Measurements from ENCODE around the gene NUBP2. TPM values are rescaled to one million over a fixed set of nuclear protein-coding genes. Genes with fewer than 3 reads are reported as not detected.

Gene NUBP2
- total and polyA plus RNA-seq, 4 donors = 28.9 to 80.9 (median 54.1) TPM

DNA sequence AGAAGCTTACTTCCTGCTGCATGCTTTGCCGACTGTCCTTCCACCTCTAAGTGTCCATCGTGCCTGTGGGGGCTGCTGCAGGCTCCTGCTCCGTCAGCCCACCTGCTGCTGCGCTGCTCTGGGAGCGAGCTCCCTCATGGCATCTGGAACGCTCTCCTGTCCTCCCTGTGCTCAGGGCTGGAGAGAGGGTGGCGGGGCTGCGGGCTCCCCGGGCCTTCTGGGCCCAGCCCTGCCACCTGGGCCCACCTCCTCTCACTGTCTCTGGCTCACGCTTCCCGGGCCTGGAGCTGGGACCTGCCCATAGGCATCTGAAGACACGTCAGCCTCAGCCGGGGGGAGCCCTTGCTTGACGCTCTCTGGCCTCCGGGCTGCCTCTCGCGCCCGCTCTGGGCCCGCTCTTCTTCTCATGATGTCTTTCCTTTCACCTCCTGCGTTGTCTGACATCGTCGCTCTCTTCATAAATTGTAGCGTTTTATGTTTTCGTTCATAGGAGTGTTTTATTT lies 38.4 kb upstream of the NUBP2 start:
- Histone ChIP-seq H3K4me1 (ENCODE audit: control insufficient read depth in 4 of 4, insufficient read depth in 4 of 4, low read length in 3 of 4) (no peaks in the 10 kb centered on the region), H3K36me3 (ENCODE audit: control insufficient read depth in 4 of 4, insufficient read depth in 3 of 4, low read depth in 1 of 4, low read length in 3 of 4) (peaks cover 6 to 62% (median 22%) of the 10 kb centered on the region in 4 donors), H3K9ac (ENCODE audit: low read depth in 1 of 2, low read length in 2 of 2) (no peak overlapping the region), H3K27me3 (ENCODE audit: control insufficient read depth in 4 of 4, insufficient read depth in 4 of 4, low read length in 3 of 4) (no peaks in the 10 kb centered on the region), H3K9me3 (ENCODE audit: control insufficient read depth in 4 of 4, low read length in 3 of 4) (no peaks in the 10 kb centered on the region), H3K4me3 (ENCODE audit: low read depth in 1 of 3, low read length in 3 of 3) (no peak overlapping the region), H3K27ac (ENCODE audit: low read depth in 1 of 2, low read length in 2 of 2) (no peak overlapping the region)
- TF ChIP-seq, protein P1, sequence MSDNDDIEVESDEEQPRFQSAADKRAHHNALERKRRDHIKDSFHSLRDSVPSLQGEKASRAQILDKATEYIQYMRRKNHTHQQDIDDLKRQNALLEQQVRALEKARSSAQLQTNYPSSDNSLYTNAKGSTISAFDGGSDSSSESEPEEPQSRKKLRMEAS (IDR thresholded peaks at IDR 0.05) = no peak
- TF ChIP-seq HNF4G (IDR thresholded peaks at IDR 0.05) = no peak
- TF ChIP-seq NR2F2 (IDR thresholded peaks at IDR 0.05) = no peak
- TF ChIP-seq YY1 (IDR thresholded peaks at IDR 0.05) = no peak
- TF ChIP-seq, protein P2, sequence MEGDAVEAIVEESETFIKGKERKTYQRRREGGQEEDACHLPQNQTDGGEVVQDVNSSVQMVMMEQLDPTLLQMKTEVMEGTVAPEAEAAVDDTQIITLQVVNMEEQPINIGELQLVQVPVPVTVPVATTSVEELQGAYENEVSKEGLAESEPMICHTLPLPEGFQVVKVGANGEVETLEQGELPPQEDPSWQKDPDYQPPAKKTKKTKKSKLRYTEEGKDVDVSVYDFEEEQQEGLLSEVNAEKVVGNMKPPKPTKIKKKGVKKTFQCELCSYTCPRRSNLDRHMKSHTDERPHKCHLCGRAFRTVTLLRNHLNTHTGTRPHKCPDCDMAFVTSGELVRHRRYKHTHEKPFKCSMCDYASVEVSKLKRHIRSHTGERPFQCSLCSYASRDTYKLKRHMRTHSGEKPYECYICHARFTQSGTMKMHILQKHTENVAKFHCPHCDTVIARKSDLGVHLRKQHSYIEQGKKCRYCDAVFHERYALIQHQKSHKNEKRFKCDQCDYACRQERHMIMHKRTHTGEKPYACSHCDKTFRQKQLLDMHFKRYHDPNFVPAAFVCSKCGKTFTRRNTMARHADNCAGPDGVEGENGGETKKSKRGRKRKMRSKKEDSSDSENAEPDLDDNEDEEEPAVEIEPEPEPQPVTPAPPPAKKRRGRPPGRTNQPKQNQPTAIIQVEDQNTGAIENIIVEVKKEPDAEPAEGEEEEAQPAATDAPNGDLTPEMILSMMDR (IDR thresholded peaks at IDR 0.05; ENCODE audit: low read depth, low read length, missing input control) = no peak
- TF ChIP-seq HNF4A (conservative IDR thresholded peaks at IDR 0.05) = no peak
- no peak for TF ChIP-seq RAD21 (IDR thresholded peaks at IDR 0.05)
- TF ChIP-seq FOXA2 (IDR thresholded peaks at IDR 0.05) = no peak
- no peak for TF ChIP-seq FOXA1 (IDR thresholded peaks at IDR 0.05)
- TF ChIP-seq JUND (IDR thresholded peaks at IDR 0.05) = no peak
- TF ChIP-seq GABPA (IDR thresholded peaks at IDR 0.05 in 1 of 2, conservative IDR thresholded peaks at IDR 0.05 in 1 of 2) = no peak
- TF ChIP-seq EGR1 (IDR thresholded peaks at IDR 0.05; ENCODE audit: low read depth in 2 of 2) = no peak
- no peak for TF ChIP-seq TAF1 (conservative IDR thresholded peaks at IDR 0.05)
- TF ChIP-seq, protein P3, sequence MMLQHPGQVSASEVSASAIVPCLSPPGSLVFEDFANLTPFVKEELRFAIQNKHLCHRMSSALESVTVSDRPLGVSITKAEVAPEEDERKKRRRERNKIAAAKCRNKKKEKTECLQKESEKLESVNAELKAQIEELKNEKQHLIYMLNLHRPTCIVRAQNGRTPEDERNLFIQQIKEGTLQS (IDR thresholded peaks at IDR 0.05) = no peak
- no peak for TF ChIP-seq SP1 (IDR thresholded peaks at IDR 0.05)
- TF ChIP-seq RXRA (IDR thresholded peaks at IDR 0.05) = no peak
- TF ChIP-seq, protein P4, sequence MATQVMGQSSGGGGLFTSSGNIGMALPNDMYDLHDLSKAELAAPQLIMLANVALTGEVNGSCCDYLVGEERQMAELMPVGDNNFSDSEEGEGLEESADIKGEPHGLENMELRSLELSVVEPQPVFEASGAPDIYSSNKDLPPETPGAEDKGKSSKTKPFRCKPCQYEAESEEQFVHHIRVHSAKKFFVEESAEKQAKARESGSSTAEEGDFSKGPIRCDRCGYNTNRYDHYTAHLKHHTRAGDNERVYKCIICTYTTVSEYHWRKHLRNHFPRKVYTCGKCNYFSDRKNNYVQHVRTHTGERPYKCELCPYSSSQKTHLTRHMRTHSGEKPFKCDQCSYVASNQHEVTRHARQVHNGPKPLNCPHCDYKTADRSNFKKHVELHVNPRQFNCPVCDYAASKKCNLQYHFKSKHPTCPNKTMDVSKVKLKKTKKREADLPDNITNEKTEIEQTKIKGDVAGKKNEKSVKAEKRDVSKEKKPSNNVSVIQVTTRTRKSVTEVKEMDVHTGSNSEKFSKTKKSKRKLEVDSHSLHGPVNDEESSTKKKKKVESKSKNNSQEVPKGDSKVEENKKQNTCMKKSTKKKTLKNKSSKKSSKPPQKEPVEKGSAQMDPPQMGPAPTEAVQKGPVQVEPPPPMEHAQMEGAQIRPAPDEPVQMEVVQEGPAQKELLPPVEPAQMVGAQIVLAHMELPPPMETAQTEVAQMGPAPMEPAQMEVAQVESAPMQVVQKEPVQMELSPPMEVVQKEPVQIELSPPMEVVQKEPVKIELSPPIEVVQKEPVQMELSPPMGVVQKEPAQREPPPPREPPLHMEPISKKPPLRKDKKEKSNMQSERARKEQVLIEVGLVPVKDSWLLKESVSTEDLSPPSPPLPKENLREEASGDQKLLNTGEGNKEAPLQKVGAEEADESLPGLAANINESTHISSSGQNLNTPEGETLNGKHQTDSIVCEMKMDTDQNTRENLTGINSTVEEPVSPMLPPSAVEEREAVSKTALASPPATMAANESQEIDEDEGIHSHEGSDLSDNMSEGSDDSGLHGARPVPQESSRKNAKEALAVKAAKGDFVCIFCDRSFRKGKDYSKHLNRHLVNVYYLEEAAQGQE (IDR thresholded peaks at IDR 0.05) = no peak
- TF ChIP-seq, protein P5, sequence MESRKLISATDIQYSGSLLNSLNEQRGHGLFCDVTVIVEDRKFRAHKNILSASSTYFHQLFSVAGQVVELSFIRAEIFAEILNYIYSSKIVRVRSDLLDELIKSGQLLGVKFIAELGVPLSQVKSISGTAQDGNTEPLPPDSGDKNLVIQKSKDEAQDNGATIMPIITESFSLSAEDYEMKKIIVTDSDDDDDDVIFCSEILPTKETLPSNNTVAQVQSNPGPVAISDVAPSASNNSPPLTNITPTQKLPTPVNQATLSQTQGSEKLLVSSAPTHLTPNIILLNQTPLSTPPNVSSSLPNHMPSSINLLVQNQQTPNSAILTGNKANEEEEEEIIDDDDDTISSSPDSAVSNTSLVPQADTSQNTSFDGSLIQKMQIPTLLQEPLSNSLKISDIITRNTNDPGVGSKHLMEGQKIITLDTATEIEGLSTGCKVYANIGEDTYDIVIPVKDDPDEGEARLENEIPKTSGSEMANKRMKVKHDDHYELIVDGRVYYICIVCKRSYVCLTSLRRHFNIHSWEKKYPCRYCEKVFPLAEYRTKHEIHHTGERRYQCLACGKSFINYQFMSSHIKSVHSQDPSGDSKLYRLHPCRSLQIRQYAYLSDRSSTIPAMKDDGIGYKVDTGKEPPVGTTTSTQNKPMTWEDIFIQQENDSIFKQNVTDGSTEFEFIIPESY (IDR thresholded peaks at IDR 0.05) = no peak
- DNase-seq (ENCODE audit: low spot score) = no peak
- WGBS = 95% methylated on average over 24 of the region's 24 CpGs

Data from liver (tissue), 9 donors.